ENCODE measurements around the gene PRKAG2. TPM values are rescaled to one million over a fixed set of nuclear protein-coding genes. Genes with fewer than 3 reads are reported as not detected.

PRKAG2 gene
- total RNA-seq, 3 donors from 2014 or later: 32.3 to 56.6 (median 34.4) TPM

DNA sequence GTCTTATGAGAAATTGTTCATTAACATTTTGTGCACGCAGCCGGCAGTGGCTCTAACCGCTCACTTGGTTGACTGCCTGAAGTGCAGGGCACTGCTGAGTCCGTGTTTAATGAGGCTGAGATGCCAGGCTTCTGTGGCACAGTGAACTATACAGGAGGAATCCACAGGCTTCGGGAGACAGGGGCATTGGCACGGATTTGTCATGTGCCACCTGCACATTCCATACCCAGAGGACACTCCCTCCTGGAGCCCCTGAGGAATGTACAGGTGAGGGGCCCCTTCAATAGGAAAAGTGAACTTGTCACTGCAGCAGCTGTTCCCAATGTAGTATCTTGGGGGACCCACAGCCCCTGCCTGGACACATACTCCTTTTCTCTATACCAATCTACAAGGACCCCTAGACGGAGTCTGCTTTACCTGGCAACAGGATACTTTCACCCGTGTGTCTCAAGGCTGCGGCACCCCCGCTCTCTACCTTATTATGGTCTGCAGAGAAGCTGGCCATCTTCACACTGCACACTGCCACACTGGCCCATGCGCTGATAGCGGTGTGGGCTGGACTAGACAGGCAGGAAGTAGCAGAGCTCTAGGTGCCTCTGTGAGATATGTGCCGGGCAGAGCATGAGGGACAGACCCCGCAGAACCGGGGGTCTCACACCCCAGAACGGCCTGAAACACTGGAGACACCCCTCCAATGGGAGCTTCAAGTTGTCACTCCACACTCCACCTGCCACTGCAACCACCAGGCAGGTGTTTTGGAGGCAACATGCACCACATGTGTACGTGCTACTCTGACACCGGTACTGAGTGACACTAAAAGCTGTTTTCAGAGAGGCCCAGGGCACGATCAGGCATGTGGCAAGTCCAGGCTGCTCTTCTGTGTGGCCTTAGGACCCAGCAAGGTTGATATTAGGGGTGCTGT lies 285.8 kb downstream of the PRKAG2 start:
- TF ChIP-seq POLR2A (IDR thresholded peaks at IDR 0.05): no peak
- TF ChIP-seq, protein P1, sequence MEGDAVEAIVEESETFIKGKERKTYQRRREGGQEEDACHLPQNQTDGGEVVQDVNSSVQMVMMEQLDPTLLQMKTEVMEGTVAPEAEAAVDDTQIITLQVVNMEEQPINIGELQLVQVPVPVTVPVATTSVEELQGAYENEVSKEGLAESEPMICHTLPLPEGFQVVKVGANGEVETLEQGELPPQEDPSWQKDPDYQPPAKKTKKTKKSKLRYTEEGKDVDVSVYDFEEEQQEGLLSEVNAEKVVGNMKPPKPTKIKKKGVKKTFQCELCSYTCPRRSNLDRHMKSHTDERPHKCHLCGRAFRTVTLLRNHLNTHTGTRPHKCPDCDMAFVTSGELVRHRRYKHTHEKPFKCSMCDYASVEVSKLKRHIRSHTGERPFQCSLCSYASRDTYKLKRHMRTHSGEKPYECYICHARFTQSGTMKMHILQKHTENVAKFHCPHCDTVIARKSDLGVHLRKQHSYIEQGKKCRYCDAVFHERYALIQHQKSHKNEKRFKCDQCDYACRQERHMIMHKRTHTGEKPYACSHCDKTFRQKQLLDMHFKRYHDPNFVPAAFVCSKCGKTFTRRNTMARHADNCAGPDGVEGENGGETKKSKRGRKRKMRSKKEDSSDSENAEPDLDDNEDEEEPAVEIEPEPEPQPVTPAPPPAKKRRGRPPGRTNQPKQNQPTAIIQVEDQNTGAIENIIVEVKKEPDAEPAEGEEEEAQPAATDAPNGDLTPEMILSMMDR (IDR thresholded peaks at IDR 0.05): no peak
- TF ChIP-seq POLR2AphosphoS5 (IDR thresholded peaks at IDR 0.05): no peak
- intact Hi-C loops (cut with DNase I; ENCODE audit: low total_unique reads): no loop called here
- no peaks in the 10 kb centered on the region for H3K9me3 ChIP-seq
- no peaks in the 10 kb centered on the region for H3K36me3 ChIP-seq
- no peak overlapping the region for H3K27ac ChIP-seq
- no peak for DNase-seq (ENCODE audit: low spot score in 2 of 2)
- no peak overlapping the region for H3K4me3 ChIP-seq
- no peaks in the 10 kb centered on the region for H3K4me1 ChIP-seq
- no peaks in the 10 kb centered on the region for H3K27me3 ChIP-seq

DNA sequence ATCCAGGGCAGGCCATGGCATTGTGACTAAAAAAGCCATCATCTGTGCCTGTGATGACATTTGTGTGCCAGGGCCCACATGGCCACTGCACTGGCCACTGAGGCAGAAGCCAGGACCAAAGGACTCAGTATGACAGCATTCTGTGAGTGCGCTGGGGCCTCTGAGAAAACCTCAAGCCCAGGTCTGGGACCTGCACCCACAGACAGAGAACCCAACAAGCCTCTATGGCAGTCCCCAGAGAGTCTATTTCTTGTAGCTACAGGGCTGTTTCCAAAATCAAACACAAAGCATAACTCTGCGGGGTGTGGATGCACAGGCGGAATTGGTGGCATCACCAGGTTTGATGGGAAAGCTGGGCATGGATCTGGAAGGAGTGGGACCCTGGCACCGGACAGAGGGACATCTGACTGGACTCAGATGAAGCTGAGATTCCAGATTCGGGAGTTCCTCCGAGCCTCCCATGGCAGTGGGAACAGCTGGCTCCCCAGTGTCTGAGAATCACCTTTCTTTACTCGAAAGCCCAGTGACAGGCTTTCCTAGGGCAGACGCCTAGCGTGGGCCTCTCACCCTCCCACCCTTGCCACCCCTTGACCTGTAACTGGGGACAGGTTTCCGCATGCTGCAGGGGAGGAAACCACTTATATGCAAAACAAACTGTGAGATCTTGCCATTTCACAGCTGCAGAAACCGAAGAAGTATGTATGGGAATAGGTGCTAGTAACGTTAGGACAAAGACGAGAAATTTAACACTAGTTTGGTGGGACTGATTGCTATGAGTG lies 286.7 kb downstream of the PRKAG2 start:
- H3K36me3 ChIP-seq: no peaks in the 10 kb centered on the region
- no peaks in the 10 kb centered on the region for H3K9me3 ChIP-seq
- TF ChIP-seq, protein P1 (IDR thresholded peaks at IDR 0.05): no peak
- no peak for TF ChIP-seq POLR2AphosphoS5 (IDR thresholded peaks at IDR 0.05)
- no peak for TF ChIP-seq POLR2A (IDR thresholded peaks at IDR 0.05)
- no peak overlapping the region for H3K27ac ChIP-seq
- H3K4me1 ChIP-seq: no peaks in the 10 kb centered on the region
- no peaks in the 10 kb centered on the region for H3K27me3 ChIP-seq
- intact Hi-C loops (cut with DNase I; ENCODE audit: low total_unique reads): no loop called here
- no peak overlapping the region for H3K4me3 ChIP-seq
- DNase-seq (ENCODE audit: low spot score in 2 of 2): no peak

DNA sequence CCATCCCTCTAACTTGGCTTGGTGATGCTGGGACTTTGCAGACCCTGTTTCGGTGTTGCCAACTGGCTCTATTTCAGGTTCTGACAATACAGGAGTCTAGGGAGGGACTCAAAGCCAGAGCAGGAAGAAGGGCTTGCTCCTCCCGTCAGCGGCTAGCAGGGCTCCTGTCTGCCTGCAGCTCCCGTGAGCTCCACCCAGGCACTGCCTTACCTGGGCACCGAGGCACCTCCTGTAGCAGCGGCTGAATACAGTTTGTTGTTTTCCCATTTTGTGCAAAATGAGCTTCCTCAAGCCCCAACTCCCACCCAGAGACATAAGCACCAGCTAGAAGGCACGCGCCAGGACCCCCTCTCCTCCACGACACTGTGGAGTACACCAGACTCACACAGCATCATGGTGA lies 287.9 kb downstream of the PRKAG2 start:
- TF ChIP-seq POLR2AphosphoS5 (IDR thresholded peaks at IDR 0.05): no peak
- no peak for TF ChIP-seq POLR2A (IDR thresholded peaks at IDR 0.05)
- TF ChIP-seq, protein P1 (IDR thresholded peaks at IDR 0.05): no peak
- no peak for DNase-seq (ENCODE audit: low spot score in 2 of 2)

DNA sequence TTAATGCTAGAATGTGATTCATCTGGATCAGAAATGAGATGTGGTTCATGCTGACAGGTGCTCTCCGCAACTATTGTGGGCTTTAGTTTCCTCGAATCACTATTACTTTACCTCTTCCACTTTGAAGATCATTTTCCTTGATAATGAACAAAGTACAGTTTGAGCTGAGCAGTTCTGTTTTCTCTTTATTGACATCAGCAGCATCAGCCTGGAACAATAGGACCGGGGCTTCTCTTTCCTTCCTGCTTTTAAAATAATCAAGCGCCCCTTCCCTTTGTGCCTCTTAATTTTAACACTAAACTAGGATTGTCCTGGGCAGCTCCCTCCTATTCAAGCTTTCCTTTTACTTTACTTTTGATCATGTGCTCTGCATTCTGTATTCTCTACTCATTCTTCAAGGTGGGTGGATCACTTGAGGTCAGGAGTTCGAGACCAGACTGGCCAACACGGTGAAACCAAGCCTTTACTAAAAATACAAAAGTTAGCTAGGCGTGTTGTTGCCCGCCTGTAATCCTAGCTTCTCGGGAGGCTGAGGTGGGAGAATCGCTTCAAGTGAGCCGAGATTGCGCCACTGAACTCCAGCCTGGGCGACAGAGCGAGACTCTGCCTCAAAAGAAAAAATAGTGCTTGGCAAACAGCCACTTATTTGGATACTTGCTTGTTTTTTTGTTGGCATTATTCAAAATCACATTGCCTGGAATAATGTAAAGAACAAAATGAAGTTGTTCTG lies 290.2 kb downstream of the PRKAG2 start:
- intact Hi-C loops (cut with DNase I; ENCODE audit: low total_unique reads): no loop called here
- H3K4me1 ChIP-seq: no peaks in the 10 kb centered on the region
- TF ChIP-seq POLR2A (IDR thresholded peaks at IDR 0.05): no peak
- TF ChIP-seq, protein P1 (IDR thresholded peaks at IDR 0.05): no peak
- no peak for TF ChIP-seq POLR2AphosphoS5 (IDR thresholded peaks at IDR 0.05)

More for the DNA sequence above, 287.9 kb downstream of the PRKAG2 start:
- Histone ChIP-seq H3K4me3 (no peak overlapping the region), H3K9me3 (no peaks in the 10 kb centered on the region), H3K27me3 (no peaks in the 10 kb centered on the region), H3K36me3 (no peaks in the 10 kb centered on the region), H3K4me1 (no peaks in the 10 kb centered on the region), H3K27ac (no peak overlapping the region)
- intact Hi-C loops (cut with DNase I; ENCODE audit: low total_unique reads): no loop called here

More for the DNA sequence above, 290.2 kb downstream of the PRKAG2 start:
- Histone ChIP-seq H3K36me3 (no peaks in the 10 kb centered on the region), H3K4me3 (no peak overlapping the region), H3K27ac (no peak overlapping the region), H3K9me3 (no peaks in the 10 kb centered on the region), H3K27me3 (no peaks in the 10 kb centered on the region)
- no peak for DNase-seq (ENCODE audit: low spot score in 2 of 2)

All from breast epithelium (tissue), 4 donors.